Hematopoietic multipotent progenitor cell treated with erythropoietin and hydrocortisone succinate and interleukin-3 and kit ligand, for 6 days (in vitro differentiated cells): Measurements from ENCODE around the gene OR2AP1.
A peak's percentile ranks its signal among the peaks of the same experiment; 100 is the strongest.
"Not testable (repeated sequence)": the region's sequence is repeated elsewhere in the genome, so short reads cannot be mapped to it uniquely, and the experiment has no call there.

Experiments
- DNase-seq: peaks from one replicate; pipeline ENCODE4 v3.0.0-alpha.2; 2015

OR2AP1 gene

GRCh38 chr12:55572168-55572567, at the start of gene OR2AP1:
Gene OR2AP1, plus strand, starts transcription at chr12:55572468. Its CDS starts 1,947 bp downstream, at chr12:55574415.
- DNase-seq, result no peak

- peak; percentile 6 for DNase-seq
These were observed 24.0 kb upstream of the OR2AP1 start for GRCh38 chr12:55548235-55548634.

DNA sequence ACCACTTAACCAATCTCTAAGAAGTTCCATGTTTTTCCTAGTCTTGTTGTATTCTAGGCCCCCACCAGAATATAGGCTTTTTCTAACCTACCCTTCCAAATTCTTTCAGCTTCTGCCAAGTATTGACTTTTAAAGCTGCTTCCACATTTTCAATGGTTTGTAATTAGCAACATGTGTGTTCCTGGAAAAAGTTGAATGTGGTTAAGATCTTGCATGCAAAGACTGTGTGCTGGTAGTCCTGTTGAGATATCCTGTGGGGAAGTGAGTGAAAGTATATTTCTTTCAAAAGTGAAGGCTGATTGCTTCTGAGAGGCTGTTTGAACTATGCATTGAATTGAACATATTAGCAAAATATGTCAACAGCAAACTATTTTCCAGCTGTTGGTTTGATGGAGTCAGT, 23.5 kb upstream of the OR2AP1 start:
- peak; percentile 52 for DNase-seq

GRCh38 chr12:55549302-55549701, 23.0 kb upstream of the OR2AP1 start, which contains the start of gene OR6C4:
Gene OR6C4, plus strand, starts transcription at chr12:55549602. Its CDS starts 1,625 bp downstream, at chr12:55551227.
- DNase-seq, result no peak

DNA sequence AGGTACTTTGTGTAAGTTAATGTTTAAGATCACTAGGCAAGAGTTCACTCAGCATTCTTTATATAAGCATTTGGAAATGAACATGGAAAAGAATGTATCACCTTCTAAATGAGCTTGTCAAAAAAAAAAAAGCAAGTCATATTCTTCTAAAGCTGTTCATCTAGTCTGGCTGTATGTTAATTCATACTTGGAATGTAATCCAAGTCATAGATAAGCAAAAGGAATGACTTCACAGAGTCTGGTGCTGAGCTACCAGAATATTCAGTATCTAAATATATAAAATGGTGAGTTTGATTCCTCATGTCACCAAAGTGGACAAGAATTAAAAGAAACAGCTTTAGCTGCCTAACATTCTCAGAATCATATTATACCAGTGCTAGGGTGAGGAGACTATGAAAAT, 18.0 kb upstream of the OR2AP1 start:
- DNase-seq, result no peak

GRCh38 chr12:55570060-55570459, 2.2 kb upstream of the OR2AP1 start:
- not testable (repeated sequence) for DNase-seq

DNA sequence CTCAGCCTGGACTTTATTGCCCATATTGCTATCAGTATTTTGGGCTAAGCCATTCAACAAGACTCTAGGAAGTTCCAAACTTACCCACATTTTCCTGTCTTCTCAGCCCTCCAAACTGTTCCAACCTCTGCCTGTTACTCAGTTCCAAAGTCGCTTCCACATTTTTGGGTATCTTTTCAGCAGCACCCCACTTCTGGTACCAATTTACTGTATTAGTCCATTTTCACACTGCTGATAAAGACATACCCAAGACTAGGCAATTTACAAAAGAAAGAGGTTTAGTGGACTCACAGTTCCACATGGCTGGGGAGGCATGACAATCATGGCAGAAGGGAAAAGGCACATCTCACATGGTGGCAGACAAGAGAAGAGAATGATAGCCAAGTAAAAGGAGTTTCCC, 1.6 kb upstream of the OR2AP1 start:
- not testable (repeated sequence) for DNase-seq

DNA sequence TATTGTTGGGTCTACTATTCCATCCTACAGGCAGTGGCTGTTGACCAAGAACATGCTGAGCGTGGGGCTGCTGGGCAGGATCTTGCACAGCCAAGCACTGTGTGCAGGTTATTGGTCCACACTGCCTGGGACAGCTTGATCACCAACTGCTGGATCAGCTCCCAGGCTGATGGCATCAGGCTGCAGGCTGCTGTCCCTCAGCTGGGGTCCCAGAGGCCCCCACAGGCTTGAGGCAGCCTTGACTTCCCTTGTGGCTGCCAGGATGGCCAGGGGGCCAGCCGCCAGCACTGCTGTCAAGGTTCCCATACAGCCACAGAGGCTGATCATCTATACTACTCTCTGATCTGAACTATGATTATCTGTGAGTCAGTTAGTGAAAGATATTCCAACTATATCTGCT, 9.8 kb downstream of the OR2AP1 start:
- DNase-seq, result no peak

DNA sequence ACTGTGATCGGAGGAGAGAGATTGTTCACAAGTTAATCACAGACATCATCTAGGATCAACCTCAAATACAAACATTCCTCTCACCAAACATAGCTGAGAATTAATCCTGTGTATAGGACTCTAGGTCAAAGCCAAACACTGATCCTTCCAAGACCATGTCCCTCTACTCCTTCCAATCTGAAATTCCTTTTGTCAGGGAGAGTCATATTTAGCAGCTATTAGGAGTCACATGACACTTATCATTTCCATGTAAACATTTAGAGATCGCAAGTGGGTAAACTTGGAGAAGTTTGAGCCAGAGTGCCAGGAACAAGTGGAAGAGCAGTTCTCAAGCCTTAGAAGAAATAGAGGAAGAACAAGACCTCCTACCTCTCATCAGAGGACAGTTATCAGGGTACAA, 13.5 kb downstream of the OR2AP1 start:
- DNase-seq, result no peak

- DNase-seq, result not testable (repeated sequence)
These were observed 17.9 kb downstream of the OR2AP1 start for GRCh38 chr12:55590152-55590551.

DNA sequence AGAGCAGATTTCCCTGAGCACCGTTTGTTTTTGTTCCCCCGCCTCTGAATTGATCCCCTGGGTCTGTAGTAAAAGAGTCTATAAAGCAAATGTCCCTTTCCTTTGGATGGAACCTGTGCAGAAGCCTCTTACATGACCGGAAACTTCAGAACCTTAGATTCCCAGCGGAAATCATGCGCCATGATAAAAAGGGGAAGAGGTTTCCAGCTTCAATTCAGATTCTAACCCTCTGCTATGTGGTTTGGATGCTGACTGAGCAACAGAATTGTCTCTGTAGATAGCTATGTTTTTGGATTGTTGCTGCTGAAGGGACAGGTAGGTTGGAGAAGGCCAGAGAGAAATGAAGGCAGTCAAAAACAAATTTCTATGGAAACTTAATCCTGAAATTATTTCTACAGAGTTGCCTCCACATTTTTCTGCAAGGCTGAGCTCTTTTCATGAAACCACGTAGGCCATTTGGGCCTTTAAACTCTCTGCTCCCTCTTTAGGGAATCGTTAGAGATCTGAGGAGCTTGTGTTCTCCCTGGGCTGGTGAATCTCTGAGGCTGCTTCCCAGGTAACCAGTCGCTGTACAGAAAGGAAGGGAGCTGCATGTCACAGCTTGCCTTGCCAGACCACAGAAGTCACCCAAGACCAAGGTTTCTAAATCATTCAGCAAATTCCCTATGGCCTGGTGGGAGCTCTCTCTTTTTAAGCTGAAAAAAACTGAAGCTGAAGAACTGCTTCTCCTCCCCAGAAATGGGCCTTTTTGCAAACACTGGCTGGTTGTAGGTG, 35.7 kb downstream of the OR2AP1 start:
- no peak for DNase-seq

- DNase-seq, result no peak
These were observed 38.3 kb downstream of the OR2AP1 start for GRCh38 chr12:55610598-55610997.

DNA sequence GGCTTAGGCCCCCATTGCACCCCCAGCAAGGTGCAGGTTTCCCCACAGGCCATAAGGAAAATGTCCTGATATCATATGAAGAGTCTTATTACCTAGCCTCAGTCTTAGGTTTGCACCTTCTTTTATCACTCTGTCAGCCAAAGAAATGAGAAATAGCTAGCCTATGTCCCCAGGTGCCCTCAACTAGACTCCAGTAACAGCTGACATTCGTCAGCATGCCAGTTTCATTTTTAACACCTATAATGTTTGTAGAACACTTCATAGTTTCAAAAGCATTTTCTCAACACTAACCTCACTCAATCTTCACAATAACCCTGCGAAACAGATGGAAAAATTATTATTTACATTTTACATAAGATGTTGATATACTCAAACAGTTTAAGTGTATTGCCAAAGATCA, 40.4 kb downstream of the OR2AP1 start:
- no peak for DNase-seq

DNA sequence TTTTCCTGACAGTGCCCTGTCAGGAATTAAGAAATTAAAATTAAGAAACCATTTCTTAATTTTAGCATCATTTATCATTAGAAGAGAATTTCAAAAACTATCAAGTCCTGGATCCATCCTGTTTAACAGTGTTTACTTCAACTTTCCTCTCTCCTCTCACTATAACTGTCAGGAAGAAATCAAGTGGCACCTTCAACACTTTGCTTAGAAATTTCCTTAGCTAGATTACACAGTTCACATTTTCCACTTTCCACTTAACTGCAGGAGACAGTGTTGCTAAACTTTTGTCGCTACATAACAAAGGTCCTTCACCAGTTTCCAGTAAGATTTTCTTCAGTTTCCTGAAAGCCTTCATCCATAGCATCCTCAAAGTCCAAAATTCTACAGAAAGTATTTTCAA, 42.5 kb downstream of the OR2AP1 start:
- DNase-seq, result no peak

DNA sequence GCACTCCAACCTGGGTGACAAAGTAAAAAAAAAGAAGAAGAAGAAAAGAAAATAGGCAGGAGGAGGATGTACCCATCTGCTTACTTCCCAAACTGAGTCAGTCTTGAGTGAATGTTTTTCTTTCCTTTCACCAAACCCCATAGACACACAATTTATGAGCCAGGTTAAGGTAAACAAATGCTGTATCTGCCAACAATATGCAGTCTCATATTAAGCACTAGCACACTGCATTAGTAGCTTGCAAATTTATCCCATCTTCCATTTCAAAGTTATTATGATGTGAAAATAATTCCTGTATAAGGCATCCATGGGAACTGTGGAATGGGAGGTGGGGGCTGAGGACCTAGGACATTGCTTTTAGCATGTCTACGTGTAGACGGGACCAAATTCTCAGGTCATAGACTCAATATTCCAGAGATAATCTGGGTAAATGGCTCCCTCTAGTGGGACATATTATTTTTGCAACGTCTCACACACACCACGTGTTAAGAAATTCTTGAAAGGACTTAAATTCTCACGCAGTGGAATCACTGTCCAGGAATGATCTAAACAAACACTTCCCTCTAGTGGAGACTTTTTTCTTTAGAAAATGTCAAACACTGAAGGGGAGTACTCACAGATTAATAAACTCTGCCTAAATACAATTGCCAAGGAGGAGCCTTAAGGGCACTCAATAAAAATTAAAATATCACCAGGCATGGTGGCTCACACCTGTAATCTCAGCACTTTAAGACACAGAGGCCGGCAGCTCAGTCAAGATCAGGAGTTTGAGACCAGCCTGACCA, 47.3 kb downstream of the OR2AP1 start:
- peak; percentile 95 for DNase-seq

GRCh38 chr12:55624056-55624455, 51.8 kb downstream of the OR2AP1 start:
- no peak for DNase-seq
